H1 (cell line): Measurements from ENCODE around the gene DHDH. TPM values are rescaled to one million over a fixed set of nuclear protein-coding genes. Genes with fewer than 3 reads are reported as not detected.
A peak's percentile ranks its signal among the peaks of the same experiment; 100 is the strongest.

Source experiments
- CTCF ChIA-PET: fragments of 300-600 bp; sonication (Branson Sonifier 250); formaldehyde crosslinking; loops from one replicate; lab custom pipeline; 2021; ENCODE audit not compliant: partially characterized antibody; lab: Charles Lee
- POLR2A ChIA-PET: fragments of 300-600 bp; sonication (Branson Sonifier 250); formaldehyde crosslinking; loops from one replicate; lab custom pipeline; 2021; ENCODE audit warnings: inconsistent platforms; ENCODE audit not compliant: partially characterized antibody; lab: Charles Lee
- DNase-seq, 2 experiments: peaks; one replicate each; pipeline versions ENCODE4 v3.0.0 to v3.0.0-alpha.2; 2010 to 2022; ENCODE audit warnings: low spot score in 2 of 2, low read depth in 1 of 2, mixed read lengths in 1 of 2
- FAIRE-seq: peaks from 2 replicates; lab custom pipeline; 2011; peaks lifted over from hg19 to GRCh38; lab: Jason Lieb, UNC
- H2AFZ ChIP-seq: 2 replicates; pipeline ENCODE4 v1.8.1; 2012; ENCODE audit warnings: low read length, inconsistent platforms
- H2AK5ac ChIP-seq: 2 replicates; pipeline ENCODE4 v1.6.1; 2013; ENCODE audit warnings: low read depth, low read length
- H2BK120ac ChIP-seq: replicated peaks from 2 replicates; pipeline ENCODE3; 2013; ENCODE audit warnings: low read depth, low read length, inconsistent platforms
- H2BK12ac ChIP-seq: 2 replicates; pipeline ENCODE4 v1.6.1; 2013; ENCODE audit warnings: low read depth, low read length
- H2BK15ac ChIP-seq: 2 replicates; pipeline ENCODE4 v1.6.1; 2013; ENCODE audit warnings: low read length
- H2BK20ac ChIP-seq: 2 replicates; pipeline ENCODE4 v1.6.1; 2013; ENCODE audit warnings: low read length
- H2BK5ac ChIP-seq: 2 replicates; pipeline ENCODE4 v1.6.1; 2013; ENCODE audit warnings: low read depth, low read length
- H3K14ac ChIP-seq: 2 replicates; pipeline ENCODE4 v1.6.1; 2013; ENCODE audit warnings: inconsistent platforms; ENCODE audit not compliant: insufficient read length
- H3K18ac ChIP-seq: 2 replicates; pipeline ENCODE4 v1.6.1; 2013; ENCODE audit warnings: low read length; ENCODE audit errors: extremely low read depth
- H3K23ac ChIP-seq: 2 replicates; pipeline ENCODE4 v1.6.1; 2013; ENCODE audit warnings: inconsistent platforms; ENCODE audit not compliant: insufficient read length
- H3K23me2 ChIP-seq: 2 replicates; pipeline ENCODE4 v1.6.1; 2013; ENCODE audit warnings: low read depth, low read length
- H3K27ac ChIP-seq: 2 replicates; pipeline ENCODE4 v1.6.1; 2011; ENCODE audit warnings: low read depth, low read length, inconsistent platforms
- H3K27me3 ChIP-seq, 4 experiments: replicated peaks in 1 of 4; 1 replicate in 1 of 4; 2 replicates in 3 of 4; pipeline versions ENCODE4 v1.6.1 to v1.8.1; 2011 to 2013; ENCODE audit warnings: low read length in 3 of 4, mild to moderate bottlenecking in 3 of 4, inconsistent platforms in 2 of 4, mixed read lengths in 2 of 4, moderate library complexity in 1 of 4; ENCODE audit not compliant: control insufficient read depth in 3 of 4, insufficient read depth in 3 of 4; ENCODE audit errors: extremely low read depth in 1 of 4
- H3K36me3 ChIP-seq, 4 experiments: 2 replicates each; pipeline versions ENCODE4 v1.6.1 to v1.8.1; 2011 to 2013; ENCODE audit warnings: mild to moderate bottlenecking in 4 of 4, low read length in 3 of 4, moderate library complexity in 2 of 4, control low read depth in 1 of 4, inconsistent platforms in 1 of 4; ENCODE audit not compliant: insufficient read depth in 4 of 4, control insufficient read depth in 2 of 4
- H3K4ac ChIP-seq: replicated peaks from 2 replicates; pipeline ENCODE3; 2013; ENCODE audit warnings: low read length, low read depth, mixed read lengths, inconsistent platforms; ENCODE audit not compliant: insufficient read length
- H3K4me1 ChIP-seq, 4 experiments: replicated peaks in 1 of 4; 1 replicate in 1 of 4; 2 replicates in 3 of 4; pipeline versions ENCODE4 v1.6.1 to v1.8.1; 2011 to 2013; ENCODE audit warnings: low read length in 3 of 4, inconsistent platforms in 2 of 4, mixed read lengths in 1 of 4; ENCODE audit not compliant: insufficient read depth in 4 of 4, control insufficient read depth in 3 of 4
- H3K4me2 ChIP-seq, 2 experiments: 2 replicates each; pipeline versions ENCODE4 v1.6.1 to v1.8.1; 2011 to 2013; ENCODE audit warnings: low read depth in 2 of 2, low read length in 2 of 2, control low read depth in 1 of 2, inconsistent platforms in 1 of 2, mild to moderate bottlenecking in 1 of 2; ENCODE audit not compliant: insufficient read depth in 1 of 2
- H3K4me3 ChIP-seq, 4 experiments: fragments of 200-600, 300-600 bp in 1 of 4; sonication (generic), shearing (Covaris generic), sonication (Bioruptor Twin) in 1 of 4; 2 replicates each; pipeline versions ENCODE4 v1.5.1 to v1.8.1; 2011 to 2016; ENCODE audit warnings: low read length in 4 of 4, low read depth in 3 of 4, control low read depth in 2 of 4, inconsistent platforms in 2 of 4, mild to moderate bottlenecking in 2 of 4, mixed read lengths in 1 of 4, moderate library complexity in 1 of 4; ENCODE audit not compliant: insufficient read depth in 2 of 4; ENCODE audit errors: extremely low read depth in 1 of 4
- H3K56ac ChIP-seq: replicated peaks from 2 replicates; pipeline ENCODE3; 2013; ENCODE audit warnings: low read depth, mild to moderate bottlenecking, mixed read lengths, low read length, inconsistent platforms; ENCODE audit not compliant: insufficient read length
- H3K79me1 ChIP-seq: 2 replicates; pipeline ENCODE4 v1.6.1; 2013; ENCODE audit warnings: low read depth, low read length, control low read depth
- H3K79me2 ChIP-seq, 2 experiments: 2 replicates each; pipeline versions ENCODE4 v1.6.1 to v1.8.1; 2012 to 2013; ENCODE audit warnings: low read length in 2 of 2, mild to moderate bottlenecking in 2 of 2, inconsistent platforms in 1 of 2; ENCODE audit not compliant: insufficient read depth in 2 of 2, control insufficient read depth in 1 of 2
- H3K9ac ChIP-seq, 4 experiments: replicated peaks in 1 of 4; 1 replicate in 1 of 4; 2 replicates in 3 of 4; pipeline versions ENCODE4 v1.6.1 to v1.8.1; 2011 to 2013; ENCODE audit warnings: low read depth in 3 of 4, low read length in 3 of 4, control low read depth in 2 of 4, mild to moderate bottlenecking in 2 of 4, moderate library complexity in 2 of 4, inconsistent platforms in 1 of 4; ENCODE audit errors: extremely low read depth in 1 of 4
- H3K9me3 ChIP-seq, 2 experiments: 2 replicates each; pipeline versions ENCODE4 v1.6.1 to v1.8.1; 2012 to 2013; ENCODE audit warnings: mild to moderate bottlenecking in 2 of 2, moderate library complexity in 2 of 2, control low read depth in 1 of 2, inconsistent platforms in 1 of 2, low read depth in 1 of 2, low read length in 1 of 2, mixed read lengths in 1 of 2; ENCODE audit not compliant: insufficient read depth in 2 of 2
- H4K20me1 ChIP-seq, 2 experiments: replicated peaks in 1 of 2; 2 replicates each; pipeline versions ENCODE3 to v1.8.1; 2011 to 2013; ENCODE audit warnings: inconsistent platforms in 2 of 2, low read length in 2 of 2, mild to moderate bottlenecking in 1 of 2; ENCODE audit not compliant: insufficient read depth in 2 of 2, control insufficient read depth in 1 of 2
- H4K5ac ChIP-seq: 2 replicates; pipeline ENCODE4 v1.6.1; 2013; ENCODE audit warnings: low read length, low read depth, mixed read lengths, inconsistent platforms; ENCODE audit not compliant: insufficient read length
- H4K8ac ChIP-seq: 2 replicates; pipeline ENCODE4 v1.8.0; 2013; ENCODE audit warnings: mild to moderate bottlenecking, moderate library complexity, low read length, inconsistent platforms; ENCODE audit not compliant: insufficient read depth; ENCODE audit errors: extremely low read depth
- H4K91ac ChIP-seq: replicated peaks from 2 replicates; pipeline ENCODE3; 2013; ENCODE audit warnings: low read length, mixed read lengths, inconsistent platforms; ENCODE audit not compliant: insufficient read length
- PHF8 ChIP-seq: fragments of 200-600 bp; sonication (generic); conservative IDR thresholded peaks from 2 replicates; pipeline ENCODE4 v1.7.1; 2012; ENCODE audit warnings: low read depth, mild to moderate bottlenecking, inconsistent platforms, low read length, moderate library complexity
- POLR2AphosphoS5 ChIP-seq: IDR thresholded peaks from 2 replicates; pipeline ENCODE4 v1.6.1; 2011; ENCODE audit warnings: low read depth, low read length
- RAD21 ChIP-seq, 2 experiments: IDR thresholded peaks in 1 of 2; conservative IDR thresholded peaks in 1 of 2; 2 replicates each; pipeline ENCODE4 v1.6.1; 2011; ENCODE audit warnings: low read depth in 2 of 2, low read length in 2 of 2, improper control_type of control experiment in 1 of 2, inconsistent platforms in 1 of 2, mild to moderate bottlenecking in 1 of 2, moderate library complexity in 1 of 2
- SIRT6 ChIP-seq: IDR thresholded peaks from one replicate; pipeline ENCODE4 v1.7.1; 2012; ENCODE audit warnings: low read length, inconsistent platforms
- TAF1 ChIP-seq: IDR thresholded peaks from 2 replicates; pipeline ENCODE4 v1.6.1; 2011; ENCODE audit warnings: mild to moderate bottlenecking, low read depth, low read length
- TEAD4 ChIP-seq: IDR thresholded peaks from 2 replicates; pipeline ENCODE4 v1.6.1; 2012; ENCODE audit warnings: low read depth, low read length, inconsistent platforms, mixed read lengths
- WGBS, 2 experiments: shearing (Covaris generic) in 1 of 2; methylation state at CpG; one replicate each; pipeline versions ENCODE4 v1.1.6 to v1.1.7; 2013 to 2015; ENCODE audit warnings: low lambda C conversion rate in 2 of 2, mixed read lengths in 2 of 2, inconsistent platforms in 1 of 2, low coverage in 1 of 2, missing lambda C conversion rate in 1 of 2; ENCODE audit not compliant: insufficient replicate concordance in 2 of 2, insufficient coverage in 1 of 2, insufficient read length in 1 of 2; ENCODE audit errors: extremely low coverage in 1 of 2, missing lambda C conversion rate in 1 of 2; 5-methylcytosine and 5-hydroxymethylcytosine counted together
- polyA plus RNA-seq, 7 experiments: library from polyadenylated mRNA; depleted of rRNA in 3 of 7; stranded (reverse) in 5 of 7; unstranded in 2 of 7; fragments of >200 nt in 5 of 7; fragments of 200-250 nt in 2 of 7; gene quantifications; 1 replicate in 5 of 7; 2 replicates in 1 of 7; 4 replicates in 1 of 7; pipeline versions ENCODE4 v1.2.1 to v1.2.3, GENCODE V29; 2011 to 2013; ENCODE audit warnings: missing spikeins in 2 of 7, mixed read lengths in 2 of 7
- total RNA-seq: library from RNA; stranded (reverse); fragmentation: NEBNext Ultra II Directional; extraction: Animal tissue kit (Norgen Biotek cat#: 25700); gene quantifications from 2 replicates; pipeline ENCODE4 v1.2.1, GENCODE V29; 2021

Gene DHDH
- total and polyA plus RNA-seq, 2 of the 8 experiments (the other 6 are each of a cell fraction or from before 2014, with no cell fraction given), result 2.2 to 2.8 TPM

DNA sequence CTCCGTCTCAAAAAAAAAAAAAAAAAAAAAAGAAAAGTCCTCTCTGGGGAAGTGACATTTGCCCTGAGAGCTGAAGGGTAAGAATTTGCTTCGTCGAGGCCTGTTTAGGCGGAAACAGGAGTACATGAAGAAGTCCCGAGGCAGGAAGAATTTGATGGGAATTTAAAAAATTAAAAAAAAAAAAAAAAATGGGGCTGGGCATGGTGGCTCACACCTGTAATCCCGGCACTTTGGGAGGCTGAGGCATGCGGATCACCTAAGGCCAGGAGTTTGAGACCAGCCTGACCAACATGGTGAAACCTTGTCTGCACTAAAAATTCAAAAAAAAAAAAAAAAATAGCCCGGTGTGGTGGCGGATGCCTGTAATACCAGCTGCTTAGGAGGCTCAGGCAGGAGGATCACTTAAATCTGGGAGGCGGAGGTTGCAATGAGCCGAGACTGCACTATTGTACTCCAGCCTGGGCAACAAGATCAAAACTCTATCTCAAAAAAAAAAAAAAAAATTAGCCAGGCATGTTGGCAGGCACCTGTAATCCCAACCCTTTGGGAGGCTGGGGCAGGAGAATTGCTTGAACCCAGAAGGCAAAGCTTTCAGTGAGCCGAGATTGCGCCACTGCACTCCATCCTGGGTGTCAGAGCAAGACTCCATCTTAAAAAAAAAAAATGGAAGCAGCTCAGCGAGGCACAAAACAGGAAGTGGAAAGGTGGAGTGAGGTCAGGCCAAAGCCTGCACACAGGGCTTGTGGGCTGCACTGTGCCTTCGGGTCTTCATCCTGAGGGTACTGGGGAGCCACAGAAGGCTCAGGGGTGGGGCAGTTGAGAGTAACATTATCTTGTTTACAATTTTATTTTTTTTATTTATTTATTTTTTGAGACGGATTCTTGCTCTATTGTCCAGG lies 26.1 kb downstream of the DHDH start:
- POLR2A ChIA-PET, result interaction anchor here (0.7 to 2.9 kb wide), 10 partner anchors 8 to 325 kb away, joined by 3 to 16 read pairs (median 4); partner anchors contain the start of gene DHDH
- Histone ChIP-seq H2AK5ac (no peak overlapping the region), H2BK5ac (no peak overlapping the region), H4K91ac (no peak overlapping the region), H2BK15ac (no peak overlapping the region), H2BK12ac (no peak overlapping the region), H4K5ac (no peak overlapping the region), H3K23ac (no peak overlapping the region), H3K23me2 (peaks cover 10% of the 10 kb centered on the region; the same call in 1 of the 2 replicates), H3K4ac (no peak overlapping the region), H3K56ac (no peak overlapping the region), H3K79me1 (peaks cover 3% of the 10 kb centered on the region), H3K14ac (no peak overlapping the region), H3K4me1 (peaks cover 4 to 27% (median 17%) of the 10 kb centered on the region in 4 experiments), H3K4me3 (no peak overlapping the region), H2BK120ac (no peak overlapping the region), H2BK20ac (no peak overlapping the region), H3K36me3 (peaks cover 9 to 23% (median 11%) of the 10 kb centered on the region in 4 experiments; a peak in 6 of 8 replicates), H3K79me2 (peaks cover 0 to 19% of the 10 kb centered on the region in 2 experiments; a peak in 2 of 4 replicates)
- DNase-seq, result no peak
- CTCF ChIA-PET, result interaction anchor here (0.6 to 2.9 kb wide), 2 partner anchors 11 to 215 kb away, joined by 3 to 11 read pairs; no protein-coding TSS in a partner anchor
- WGBS, 2 experiments, result 86% methylated on average over 11 of the region's 16 CpGs; no CpG with 5 or more reads in 1 of the 2 experiments
- TF ChIP-seq PHF8, result no peak
- TF ChIP-seq RAD21 (IDR thresholded peaks at IDR 0.05 in 1 of 2, conservative IDR thresholded peaks at IDR 0.05 in 1 of 2; ENCODE audit: low read depth in 2 of 2, low read length in 2 of 2), result no peak
- TF ChIP-seq SIRT6, result no peak
- TF ChIP-seq TAF1, result no peak
- TF ChIP-seq POLR2AphosphoS5, result peak; percentile 56; the same call in 1 of the 2 replicates
- TF ChIP-seq TEAD4, result no peak
- TF ChIP-seq, all 59 proteins: peak for 1
- no peak overlapping the region for H4K8ac ChIP-seq
- H3K27ac ChIP-seq, result no peak overlapping the region
- no peaks in the 10 kb centered on the region for H3K9me3 ChIP-seq
- H3K27me3 ChIP-seq, result no peaks in the 10 kb centered on the region
- H3K9ac ChIP-seq, result no peak overlapping the region
- H4K20me1 ChIP-seq, result peaks cover 2 to 9% of the 10 kb centered on the region in 2 experiments
- H2AFZ ChIP-seq, result no peak overlapping the region
- H3K18ac ChIP-seq, result no peak overlapping the region
- no peak for FAIRE-seq
- H3K4me2 ChIP-seq, result no peak overlapping the region
